Fibroblast of gingiva (primary cell): Measurements from ENCODE around the gene NAA38.

Source experiments
- DNase-seq: peaks from one replicate; pipeline ENCODE4 v3.0.0-alpha.2; 2011; ENCODE audit warnings: low read depth

Gene NAA38, protein sequence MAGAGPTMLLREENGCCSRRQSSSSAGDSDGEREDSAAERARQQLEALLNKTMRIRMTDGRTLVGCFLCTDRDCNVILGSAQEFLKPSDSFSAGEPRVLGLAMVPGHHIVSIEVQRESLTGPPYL

DNA sequence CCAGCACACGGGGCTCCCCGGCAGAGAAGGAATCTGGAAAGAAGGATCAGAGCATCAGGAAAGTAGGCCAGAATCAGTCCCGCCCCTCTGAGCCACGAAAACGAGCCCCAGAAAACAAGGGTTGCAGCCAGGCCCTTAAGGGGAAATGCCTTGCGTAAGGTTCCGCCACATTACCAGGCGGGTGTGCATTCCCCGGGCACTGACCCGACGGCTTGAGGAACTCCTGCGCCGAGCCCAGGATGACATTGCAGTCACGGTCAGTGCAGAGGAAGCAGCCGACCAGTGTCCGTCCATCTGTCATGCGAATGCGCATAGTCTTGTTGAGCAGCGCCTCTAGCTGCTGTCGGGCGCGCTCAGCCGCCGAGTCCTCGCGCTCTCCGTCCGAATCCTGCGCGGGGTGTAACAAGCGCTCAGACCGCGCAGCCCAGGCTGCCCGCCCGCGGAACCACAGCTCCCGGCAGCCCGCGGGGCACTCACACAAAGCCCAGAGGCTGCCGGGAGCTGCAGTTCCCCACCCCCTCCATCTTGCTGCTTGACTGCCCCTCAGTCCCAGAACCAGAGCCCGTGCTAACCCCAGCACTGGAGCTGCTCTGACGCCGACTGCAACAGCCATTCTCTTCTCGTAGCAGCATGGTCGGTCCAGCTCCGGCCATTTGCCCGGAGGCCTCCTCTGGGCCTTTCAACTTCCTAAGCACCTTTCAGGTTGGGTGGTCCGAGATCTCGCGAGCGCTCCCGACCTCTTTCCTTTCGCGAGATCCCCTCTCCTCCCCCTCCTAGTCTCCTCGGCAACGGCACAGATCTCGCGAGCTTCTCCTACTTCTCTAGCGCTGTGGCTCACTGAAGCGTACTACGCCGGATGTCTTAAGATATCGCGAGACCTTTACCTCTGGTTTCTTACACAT is at the start of gene NAA38:
Gene NAA38, minus strand, starts transcription at position 749 of the 902 bp plus-strand sequence. Its CDS starts 96 bp downstream, at position 653.
- DNase-seq: peak; percentile 99

DNA sequence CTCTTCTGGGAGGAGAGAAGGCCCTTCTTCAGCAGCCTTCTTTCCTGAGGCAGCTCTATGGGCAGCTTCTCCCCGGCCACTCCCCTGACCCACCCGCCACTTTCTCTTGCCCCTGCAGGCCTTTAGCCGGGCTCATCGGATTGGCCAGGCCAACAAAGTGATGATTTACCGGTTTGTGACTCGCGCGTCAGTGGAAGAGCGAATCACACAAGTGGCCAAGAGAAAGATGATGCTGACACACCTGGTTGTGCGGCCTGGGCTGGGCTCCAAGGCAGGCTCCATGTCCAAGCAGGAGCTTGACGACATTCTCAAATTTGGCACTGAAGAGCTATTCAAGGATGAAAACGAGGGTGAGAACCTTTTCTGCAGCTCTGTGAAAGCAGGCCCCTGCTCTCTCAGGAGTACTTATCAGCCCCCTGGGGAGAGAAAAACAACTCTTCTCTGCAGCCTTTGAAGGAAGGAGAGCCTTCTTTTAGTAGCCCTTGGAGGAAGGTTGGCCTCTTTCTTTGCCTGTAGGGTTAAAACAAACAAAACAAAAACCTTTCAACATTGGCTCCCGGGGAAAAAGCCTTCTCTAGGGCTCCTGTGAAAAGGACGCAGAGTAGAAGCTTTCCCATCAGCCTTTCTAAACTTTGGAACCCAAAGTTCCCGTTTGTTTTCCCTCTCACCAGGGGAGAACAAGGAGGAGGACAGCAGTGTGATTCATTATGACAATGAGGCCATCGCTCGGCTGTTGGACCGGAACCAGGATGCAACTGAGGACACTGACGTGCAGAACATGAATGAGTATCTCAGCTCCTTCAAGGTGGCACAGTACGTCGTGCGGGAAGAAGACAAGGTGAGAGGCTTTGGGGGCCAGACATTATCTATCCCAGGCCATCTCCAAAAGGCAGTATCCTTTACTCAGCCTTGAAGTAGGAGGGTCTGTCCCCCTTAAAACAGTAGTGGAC is 46.1 kb upstream of the NAA38 start:
- DNase-seq: no peak

DNA sequence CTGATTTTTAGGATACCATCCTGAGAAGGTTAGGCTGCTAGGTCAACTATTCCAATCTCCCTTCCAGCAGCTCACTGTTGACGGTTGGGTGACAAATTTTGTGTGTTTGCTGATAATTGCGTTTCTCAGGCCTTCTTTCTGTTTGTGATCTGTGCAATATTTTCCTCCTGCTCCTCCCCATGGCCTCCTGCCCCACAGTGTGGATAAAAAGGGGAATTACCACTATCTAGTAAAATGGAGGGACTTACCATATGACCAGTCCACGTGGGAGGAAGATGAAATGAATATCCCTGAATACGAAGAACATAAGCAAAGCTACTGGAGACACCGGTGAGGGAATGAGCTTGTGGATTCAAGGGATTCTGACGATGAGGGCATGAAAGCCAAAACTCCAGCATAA is 40.4 kb upstream of the NAA38 start:
- peak; percentile 74 for DNase-seq

DNA sequence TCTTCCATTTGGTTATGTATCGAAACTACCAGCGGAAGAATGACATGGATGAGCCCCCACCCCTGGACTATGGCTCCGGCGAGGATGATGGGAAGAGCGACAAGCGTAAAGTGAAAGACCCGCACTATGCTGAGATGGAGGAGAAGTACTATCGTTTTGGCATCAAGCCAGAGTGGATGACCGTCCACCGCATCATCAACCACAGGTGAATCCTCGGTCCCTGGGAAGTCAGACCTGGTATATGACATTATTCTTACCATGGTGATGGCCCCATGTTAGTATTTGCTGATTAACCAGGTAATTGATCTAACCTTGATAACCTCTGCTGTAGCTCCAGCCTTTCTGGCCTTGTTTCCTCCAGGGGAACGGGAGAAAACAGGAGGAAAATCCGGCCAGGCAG is 39.7 kb upstream of the NAA38 start:
- no peak for DNase-seq

DNA sequence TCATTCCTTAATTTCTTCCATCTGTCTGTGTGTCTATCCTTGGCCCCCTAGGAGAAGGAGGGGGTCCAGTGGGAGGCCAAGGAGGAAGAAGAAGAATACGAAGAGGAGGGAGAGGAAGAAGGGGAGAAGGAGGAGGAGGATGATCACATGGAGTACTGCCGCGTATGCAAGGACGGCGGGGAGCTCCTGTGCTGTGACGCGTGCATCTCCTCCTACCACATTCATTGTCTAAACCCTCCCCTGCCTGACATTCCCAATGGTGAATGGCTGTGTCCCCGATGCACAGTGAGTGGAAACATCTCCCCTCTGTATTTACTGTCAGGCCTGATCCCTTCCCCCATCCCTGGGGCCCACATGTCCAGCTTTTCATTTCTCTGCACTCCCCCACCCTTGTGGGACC is 37.5 kb upstream of the NAA38 start:
- no peak for DNase-seq

DNA sequence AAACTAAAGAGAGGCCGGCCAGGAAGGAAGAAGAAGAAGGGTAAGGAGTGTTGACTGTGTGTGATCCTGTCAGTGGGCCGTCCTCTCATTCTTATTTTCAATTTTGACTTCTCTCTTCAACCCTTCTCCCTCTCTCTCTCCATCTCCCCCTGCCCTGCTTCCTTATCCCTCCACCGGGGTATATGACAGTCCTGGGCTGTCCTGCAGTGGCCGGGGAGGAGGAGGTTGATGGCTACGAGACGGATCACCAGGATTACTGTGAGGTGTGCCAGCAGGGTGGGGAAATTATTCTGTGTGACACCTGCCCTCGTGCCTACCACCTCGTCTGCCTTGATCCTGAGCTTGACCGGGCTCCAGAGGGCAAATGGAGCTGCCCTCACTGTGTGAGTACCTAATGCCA is 36.9 kb upstream of the NAA38 start:
- DNase-seq: no peak

DNA sequence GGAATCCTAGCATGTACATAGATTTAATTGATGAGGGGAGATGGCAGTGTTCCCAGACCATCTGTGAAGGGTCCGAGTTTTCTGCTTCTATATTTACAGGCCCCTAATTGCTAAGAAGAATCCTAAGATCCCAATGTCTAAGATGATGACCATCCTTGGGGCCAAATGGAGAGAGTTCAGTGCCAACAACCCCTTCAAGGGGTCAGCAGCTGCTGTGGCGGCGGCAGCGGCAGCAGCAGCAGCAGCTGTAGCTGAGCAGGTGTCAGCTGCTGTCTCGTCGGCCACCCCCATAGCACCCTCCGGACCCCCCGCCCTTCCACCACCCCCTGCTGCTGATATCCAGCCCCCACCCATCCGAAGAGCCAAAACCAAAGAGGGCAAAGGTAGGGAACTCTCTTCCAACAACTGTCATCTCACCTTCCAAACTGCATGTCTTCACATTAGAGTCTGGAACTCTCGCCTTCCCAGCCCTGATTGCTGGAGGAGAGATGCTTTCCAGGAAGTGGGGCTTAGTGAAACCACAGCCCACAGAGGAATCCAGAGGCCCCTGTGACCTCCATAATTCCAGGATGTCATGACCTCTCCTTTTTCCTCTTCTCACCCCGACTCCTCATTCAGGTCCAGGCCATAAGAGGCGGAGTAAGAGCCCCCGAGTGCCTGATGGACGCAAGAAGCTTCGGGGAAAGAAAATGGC is 36.0 kb upstream of the NAA38 start:
- no peak for DNase-seq

DNA sequence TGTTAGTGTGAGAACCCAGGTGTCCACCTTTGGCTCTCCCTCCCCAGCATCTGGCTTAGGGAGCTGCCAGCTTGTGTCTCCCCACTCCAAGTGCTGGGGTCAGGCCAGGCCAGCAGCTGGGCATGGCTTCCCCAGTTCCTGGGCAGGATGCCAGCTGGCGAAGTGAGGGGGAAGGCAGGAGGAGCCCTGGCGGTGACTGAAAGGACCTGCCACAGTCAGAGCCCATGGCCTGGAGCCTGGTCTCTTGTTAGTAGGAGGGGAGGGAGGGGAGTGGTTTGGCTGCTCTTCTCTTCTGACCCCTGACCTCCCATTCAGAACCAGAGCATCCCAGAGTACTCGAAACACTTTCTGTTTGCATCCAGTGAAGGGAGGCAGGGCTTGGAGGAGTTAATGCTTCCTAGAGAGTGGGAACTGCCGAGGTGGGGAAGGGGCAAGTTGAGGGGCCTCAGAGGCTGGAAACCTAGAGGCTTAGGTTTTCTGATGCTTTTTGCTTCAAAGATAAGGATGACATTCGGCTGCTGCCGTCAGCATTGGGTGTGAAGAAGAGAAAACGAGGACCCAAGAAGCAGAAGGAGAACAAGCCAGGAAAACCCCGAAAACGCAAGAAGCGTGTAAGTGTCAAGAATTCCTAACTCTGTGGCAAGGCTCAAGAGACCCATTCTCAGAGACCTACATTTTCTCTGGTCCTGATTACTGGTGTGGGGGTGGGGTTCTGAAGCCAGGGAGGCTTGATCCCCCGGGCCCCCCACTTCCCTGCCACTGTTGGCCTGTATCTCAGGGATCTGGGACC is 32.0 kb upstream of the NAA38 start:
- peak; percentile 98 for DNase-seq

DNA sequence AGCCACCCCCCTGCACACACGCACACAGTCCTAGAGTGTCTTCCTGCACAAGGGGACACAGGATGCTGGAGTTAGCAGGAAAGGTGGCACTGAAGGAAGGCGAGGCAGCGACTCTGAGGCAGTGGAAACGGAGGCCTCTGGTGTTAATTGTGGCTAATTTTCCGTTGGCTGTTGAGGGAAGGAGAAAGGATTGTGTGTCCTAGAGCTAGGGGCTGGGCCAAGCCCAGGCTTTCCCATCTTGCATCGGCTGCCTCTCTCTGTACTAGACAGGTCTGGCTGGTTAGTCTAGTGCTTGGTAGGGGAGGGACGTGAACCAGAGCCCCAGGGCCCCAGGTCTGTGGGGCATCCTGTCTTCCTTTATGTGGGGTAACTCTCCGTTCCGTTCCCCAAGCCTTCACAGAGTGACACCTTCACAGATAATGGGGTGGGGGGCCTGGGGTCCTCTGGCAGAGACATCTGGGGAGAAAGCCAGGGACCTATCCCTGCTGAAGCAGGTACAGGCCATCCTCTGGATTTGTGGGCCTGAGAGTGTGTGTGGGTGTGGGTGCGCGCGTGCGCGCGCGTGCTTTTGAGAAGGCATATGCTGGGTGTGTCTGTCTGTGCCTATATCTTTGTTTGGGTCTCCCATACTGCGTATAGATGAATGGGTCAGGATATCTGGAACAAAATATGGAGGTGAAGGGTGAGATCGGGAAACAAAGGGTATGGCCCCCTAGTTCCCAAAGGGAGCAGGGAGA is 31.0 kb upstream of the NAA38 start, which contains the start of gene CHD3:
Gene CHD3, plus strand, starts transcription at position 606 of the 737 bp plus-strand sequence. CDS start 212 bp downstream, outside the sequence.
- DNase-seq: no peak

DNA sequence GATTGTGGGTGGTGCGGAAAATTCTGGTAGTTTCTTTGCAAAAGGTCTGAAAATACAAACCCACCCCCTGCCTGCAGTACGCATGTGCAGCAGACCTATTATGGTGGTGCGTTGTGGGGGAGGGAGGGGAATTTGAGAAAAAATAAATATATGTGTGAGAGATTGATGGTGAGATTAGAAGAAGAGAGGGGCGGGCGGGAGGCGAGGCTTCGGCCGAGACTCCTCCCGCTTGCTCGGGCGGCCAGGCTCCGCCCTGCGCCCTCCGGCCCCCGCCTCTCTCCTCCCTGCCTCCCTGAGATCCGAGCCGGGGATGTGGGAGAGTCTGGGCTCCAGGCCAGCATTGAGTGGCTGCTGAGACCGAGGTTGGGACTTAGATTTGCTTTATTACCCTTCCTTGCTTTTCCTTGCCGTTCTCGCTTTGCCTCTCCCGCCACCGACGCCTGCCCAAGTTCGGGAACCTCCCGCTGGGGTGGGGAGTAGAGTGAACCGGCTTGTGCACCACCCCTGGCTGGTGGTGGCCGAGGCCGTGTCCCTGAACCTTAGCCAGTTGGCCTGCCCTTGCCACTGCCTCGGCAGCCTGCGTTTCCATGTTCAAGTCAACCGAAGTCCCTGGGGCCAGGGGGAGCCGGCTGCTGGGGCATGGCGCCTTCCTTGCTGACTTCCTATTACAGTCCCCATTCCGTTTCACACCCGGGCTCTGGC is 30.3 kb upstream of the NAA38 start:
- peak; percentile 96 for DNase-seq

DNA sequence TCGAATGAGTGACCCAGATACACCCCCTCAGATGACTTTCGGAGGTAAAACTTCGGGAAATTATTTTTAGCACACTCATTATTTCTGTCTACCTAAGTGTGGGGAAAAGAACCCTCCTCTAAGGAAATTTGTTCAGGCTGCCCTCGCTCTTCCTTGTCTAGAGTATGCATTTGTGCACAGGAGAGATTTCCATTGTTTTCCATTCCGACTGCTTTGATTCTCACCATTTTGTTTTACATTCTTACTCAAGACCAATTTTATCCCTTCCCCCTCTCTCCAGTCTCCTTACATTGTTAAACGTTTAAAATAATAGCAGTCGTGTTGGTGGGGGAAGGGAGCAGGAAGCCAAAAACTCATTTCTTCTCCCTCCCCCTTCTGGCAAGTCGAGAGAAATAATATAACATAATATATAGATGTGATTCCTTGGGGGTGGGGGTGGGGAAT is 29.7 kb upstream of the NAA38 start:
- DNase-seq: no peak

DNA sequence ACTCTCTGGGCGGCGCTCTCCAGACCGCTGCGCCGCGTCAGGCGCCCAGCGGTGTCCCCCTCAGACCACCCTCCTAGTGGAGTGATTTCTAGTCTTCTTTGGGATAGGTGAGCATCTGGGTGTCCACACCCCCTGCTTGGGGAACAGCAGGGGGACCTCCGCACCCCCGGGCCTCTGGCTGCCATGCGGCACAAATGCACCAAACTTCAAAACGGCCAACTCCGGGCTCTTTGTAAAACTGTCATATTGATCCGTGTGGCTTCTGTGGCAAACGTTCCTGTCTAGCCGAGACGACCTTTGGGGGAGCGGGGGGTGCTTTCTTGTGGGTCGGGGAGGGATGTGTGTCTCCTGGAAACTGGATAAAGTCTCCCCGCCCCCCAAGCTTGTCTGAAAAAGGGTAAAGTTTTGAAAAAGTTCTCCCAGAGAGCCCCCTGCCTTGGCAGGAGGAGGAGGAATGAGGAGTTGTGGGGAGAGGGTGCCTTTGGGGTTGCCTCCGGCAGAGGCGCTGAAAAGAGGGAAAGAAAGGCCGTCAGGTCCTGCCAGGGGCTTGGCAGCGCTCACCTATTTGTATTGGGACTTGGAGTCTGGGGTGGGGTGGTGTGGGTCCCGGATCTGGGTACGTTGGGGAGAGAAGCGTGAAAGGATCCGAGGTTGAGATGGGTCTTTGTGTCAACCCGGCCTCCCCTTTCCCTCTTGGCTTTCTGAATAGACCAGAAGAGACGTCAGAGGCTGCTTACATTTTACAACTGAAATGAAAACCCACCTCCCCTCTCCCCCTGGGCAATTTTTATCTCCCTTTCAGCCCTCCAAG is 29.1 kb upstream of the NAA38 start:
- no peak for DNase-seq

DNA sequence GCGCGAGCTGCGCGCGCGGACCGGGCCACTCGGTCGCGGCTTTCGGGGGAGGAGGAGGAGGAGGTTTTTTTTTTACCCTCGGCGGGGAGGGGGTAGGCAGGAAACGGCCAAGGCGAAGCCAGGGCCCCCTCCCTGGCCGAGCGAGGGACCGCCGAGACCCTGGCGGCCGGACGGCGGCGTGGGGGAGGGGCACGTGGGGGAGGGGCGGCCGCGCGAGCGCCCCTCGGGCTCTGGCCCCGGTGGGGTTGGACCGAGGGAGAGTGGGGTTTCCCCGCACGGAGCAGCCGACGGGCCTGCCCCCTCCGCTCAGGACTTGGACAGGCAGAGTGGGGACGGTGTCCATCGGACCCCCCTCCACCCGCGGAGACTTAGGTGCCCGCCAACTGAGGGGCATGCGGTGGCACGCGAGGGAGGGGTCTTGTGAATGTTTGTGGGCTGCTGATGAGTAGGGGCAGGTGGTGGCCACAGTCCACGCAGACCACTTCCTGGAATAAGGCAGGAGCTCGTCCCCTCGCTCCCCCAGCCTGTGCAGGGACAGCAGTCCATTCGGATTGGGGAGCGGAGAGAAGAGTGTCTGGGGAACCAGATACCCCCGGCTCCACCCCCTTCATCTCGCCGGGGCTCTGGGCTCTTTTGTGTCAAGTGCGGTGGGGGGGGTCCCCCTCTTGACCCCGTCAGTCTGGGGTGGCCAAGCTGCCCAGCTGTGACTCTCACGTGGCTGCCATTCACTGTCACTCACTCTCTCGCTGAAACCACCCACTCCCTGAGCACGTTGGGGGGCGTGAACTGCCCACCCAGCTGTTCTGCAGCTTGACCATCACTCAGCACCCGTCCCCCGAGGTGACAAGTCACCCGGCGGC is 28.2 kb upstream of the NAA38 start:
- peak; percentile 10 for DNase-seq

DNA sequence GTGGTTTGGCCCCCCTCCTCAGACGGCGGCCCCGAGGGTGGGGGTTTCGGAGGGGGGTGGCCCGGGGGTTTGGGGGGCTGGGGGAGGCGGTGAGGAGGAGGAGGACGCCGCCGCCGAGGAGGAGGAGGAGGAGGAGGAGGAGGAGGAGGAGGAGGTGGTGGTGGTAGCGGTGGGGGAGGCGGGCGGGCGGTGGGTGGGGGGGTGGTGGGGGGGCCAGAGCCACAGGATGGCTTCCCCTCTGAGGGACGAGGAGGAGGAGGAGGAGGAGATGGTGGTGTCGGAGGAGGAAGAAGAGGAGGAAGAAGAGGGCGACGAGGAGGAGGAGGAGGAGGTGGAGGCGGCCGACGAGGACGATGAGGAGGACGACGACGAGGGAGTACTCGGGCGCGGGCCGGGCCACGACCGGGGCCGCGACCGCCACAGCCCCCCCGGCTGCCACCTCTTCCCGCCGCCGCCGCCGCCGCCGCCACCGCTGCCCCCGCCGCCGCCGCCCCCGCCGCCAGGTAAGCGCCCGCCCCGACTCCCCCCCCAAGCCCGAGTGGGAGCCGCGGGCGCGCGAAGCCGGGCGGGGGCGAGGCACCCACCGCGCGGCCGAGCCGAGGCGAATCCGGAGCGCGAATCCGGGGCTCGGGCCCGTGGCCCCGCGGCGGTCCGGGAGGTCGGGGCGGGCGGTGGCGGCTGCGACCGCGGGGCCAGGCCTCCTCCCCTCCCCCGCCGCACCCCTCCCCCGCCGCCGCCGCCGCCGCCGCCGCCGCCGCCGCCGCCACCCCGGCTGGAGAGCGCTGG is 27.4 kb upstream of the NAA38 start:
- DNase-seq: no peak

DNA sequence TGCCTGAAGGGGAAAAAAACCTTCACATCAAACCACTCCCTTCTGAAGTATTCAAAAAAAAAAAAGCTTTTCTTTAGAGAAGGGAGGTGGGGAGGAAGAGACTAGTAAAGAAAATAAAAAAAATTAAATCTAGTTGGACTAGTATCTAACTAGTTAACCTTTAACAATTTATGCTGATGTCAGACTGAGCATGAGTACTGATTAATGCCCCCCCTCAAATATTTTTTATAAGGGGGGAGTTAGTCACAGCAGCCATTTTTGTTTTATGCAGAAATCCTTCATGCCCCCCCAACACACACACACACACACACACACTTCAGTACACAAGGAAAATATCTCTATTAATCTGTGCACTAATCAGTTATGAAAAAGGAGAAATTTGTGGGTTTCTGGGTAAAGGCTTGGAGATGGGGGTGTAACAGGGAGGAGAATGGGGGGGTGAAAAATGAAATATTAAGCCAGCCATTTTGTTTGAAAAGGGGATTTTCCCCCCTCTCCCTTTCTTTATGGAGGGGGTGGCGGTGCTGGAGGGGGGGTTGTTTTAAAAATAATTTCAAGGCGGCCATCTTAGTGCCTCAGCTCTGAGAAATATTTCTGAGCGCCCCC is 26.5 kb upstream of the NAA38 start:
- DNase-seq: peak; percentile 48

DNA sequence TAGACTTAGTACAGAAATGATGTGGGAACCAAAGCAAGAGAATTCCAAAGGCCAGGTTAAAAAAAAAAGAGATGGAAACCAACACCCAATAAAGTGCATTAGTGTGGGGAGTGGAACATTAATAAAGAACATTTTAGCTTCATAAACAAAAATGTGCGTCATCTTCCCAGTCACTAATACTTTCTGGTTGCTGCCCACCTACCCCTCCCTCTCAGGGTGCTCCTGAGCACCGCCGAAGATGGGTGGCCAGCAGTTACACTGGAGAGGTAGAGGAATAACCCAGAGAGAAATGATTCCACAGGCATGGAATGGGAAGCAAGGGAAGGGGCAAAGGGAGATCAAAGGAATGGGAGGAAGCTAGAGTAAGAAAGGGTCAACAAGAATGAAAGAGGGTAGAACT is 25.3 kb upstream of the NAA38 start:
- no peak for DNase-seq
